GM12864 (cell line): ENCODE measurements around the gene OPA3.

Experiments
- DNase-seq: peaks from one replicate; pipeline ENCODE4 v3.0.0-alpha.2; 2011; ENCODE audit warnings: low read depth
- H3K4me3 ChIP-seq: 2 replicates; pipeline ENCODE4 v1.5.1; 2011; ENCODE audit warnings: mild to moderate bottlenecking, low read depth, low read length, control low read depth
- CTCF ChIP-seq: IDR thresholded peaks from 2 replicates; pipeline ENCODE4 v1.5.1; 2011; ENCODE audit warnings: low read depth, mild to moderate bottlenecking, moderate library complexity, low read length, control low read depth, inconsistent platforms; ENCODE audit errors: missing control alignments

Gene OPA3

GRCh38 chr19:45502111-45502510 lies 82.5 kb downstream of the OPA3 start:
- DNase-seq = no peak
- TF ChIP-seq CTCF = no peak
- no peak overlapping the region; the same call in 1 of the 2 replicates for H3K4me3 ChIP-seq

- H3K4me3 ChIP-seq = no peak overlapping the region
- no peak for DNase-seq
- TF ChIP-seq CTCF = no peak
Observed at GRCh38 chr19:45501730-45502014, 82.9 kb downstream of the OPA3 start.

GRCh38 chr19:45500918-45501729 lies 83.5 kb downstream of the OPA3 start:
- no peak overlapping the region for H3K4me3 ChIP-seq
- DNase-seq = no peak
- TF ChIP-seq CTCF = no peak

GRCh38 chr19:45499196-45500180 lies 85.1 kb downstream of the OPA3 start:
- TF ChIP-seq CTCF = no peak
- H3K4me3 ChIP-seq = no peak overlapping the region; the same call in 1 of the 2 replicates
- DNase-seq = no peak

GRCh38 chr19:45498411-45499195 lies 86.0 kb downstream of the OPA3 start, which contains the start of gene PPM1N:
TSS of gene PPM1N (plus strand) at chr19:45498443. CDS start at chr19:45498473, 30 bp downstream.
- DNase-seq = no peak
- TF ChIP-seq CTCF = peak; percentile 40
- H3K4me3 ChIP-seq = peak within 1 kb of the TSS; percentile 52

- TF ChIP-seq CTCF = no peak
- no peak overlapping the region for H3K4me3 ChIP-seq
Observed at GRCh38 chr19:45497791-45498190, 86.8 kb downstream of the OPA3 start.

More at GRCh38 chr19:45497791-45498190, 86.8 kb downstream of the OPA3 start:
- DNase-seq = no peak
